ENCODE data around the gene HSPA4L.

Gene HSPA4L

DNA sequence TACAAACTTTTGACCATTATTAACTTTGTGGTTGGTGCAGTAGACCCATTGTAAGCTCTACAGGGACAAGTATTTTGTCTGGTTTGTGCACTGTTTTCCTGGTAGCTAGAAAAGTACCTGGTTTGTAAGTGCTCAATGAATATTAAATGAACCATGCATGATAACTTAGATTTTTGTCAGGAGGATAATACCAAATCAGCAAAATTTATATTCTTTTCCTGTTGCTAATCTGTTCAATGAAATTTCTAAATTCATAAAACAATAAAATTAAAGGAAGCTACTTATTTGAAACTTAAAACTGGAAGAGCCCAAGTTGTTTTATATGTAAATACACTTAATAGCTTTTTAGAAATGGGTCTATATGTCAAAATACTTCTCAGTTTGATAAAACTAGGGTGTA, 17.6 kb downstream of the HSPA4L start:
- ChIA-PET CTCF (no interaction called here), POLR2A (ENCODE audit: low non-redundant PET) (interaction anchor here (0.6 kb wide), 1 partner anchor 17 kb away, joined by 3 read pairs; no protein-coding TSS in a partner anchor)
- TF ChIP-seq, protein P1, sequence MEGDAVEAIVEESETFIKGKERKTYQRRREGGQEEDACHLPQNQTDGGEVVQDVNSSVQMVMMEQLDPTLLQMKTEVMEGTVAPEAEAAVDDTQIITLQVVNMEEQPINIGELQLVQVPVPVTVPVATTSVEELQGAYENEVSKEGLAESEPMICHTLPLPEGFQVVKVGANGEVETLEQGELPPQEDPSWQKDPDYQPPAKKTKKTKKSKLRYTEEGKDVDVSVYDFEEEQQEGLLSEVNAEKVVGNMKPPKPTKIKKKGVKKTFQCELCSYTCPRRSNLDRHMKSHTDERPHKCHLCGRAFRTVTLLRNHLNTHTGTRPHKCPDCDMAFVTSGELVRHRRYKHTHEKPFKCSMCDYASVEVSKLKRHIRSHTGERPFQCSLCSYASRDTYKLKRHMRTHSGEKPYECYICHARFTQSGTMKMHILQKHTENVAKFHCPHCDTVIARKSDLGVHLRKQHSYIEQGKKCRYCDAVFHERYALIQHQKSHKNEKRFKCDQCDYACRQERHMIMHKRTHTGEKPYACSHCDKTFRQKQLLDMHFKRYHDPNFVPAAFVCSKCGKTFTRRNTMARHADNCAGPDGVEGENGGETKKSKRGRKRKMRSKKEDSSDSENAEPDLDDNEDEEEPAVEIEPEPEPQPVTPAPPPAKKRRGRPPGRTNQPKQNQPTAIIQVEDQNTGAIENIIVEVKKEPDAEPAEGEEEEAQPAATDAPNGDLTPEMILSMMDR (conservative IDR thresholded peaks at IDR 0.05; ENCODE audit: low read depth): no peak
- no peak overlapping the region for H3K27ac ChIP-seq
- DNase-seq (ENCODE audit: low spot score): no peak

DNA sequence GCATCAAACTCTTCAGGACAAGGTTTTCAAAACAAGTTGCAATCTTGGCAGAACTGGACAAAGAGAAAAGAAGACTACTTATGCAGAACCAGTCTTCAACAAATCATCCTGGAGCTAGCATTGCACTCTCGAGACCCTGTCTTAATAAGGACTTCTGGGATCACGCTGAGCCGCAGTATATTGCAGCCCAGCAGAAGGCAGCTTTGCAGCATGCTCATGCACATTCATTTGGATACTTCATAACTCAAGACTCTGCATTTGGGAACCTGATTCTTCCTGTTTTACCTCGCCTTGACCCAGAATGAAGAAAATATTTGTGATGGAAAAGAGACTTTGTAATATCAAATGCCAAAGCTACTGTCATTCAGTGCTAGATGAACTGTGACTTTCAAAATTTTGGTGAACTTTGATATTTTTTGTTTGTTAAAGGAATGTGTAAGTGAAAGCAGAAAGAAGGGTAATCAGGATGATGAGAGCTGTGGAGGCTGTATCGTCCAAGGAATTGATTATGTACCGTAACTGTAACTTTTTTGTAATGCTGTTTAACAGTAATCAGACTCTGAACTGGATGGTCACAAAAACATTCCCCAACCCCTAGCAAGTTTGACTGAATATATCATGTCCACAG, 27.2 kb downstream of the HSPA4L start:
- DNase-seq (ENCODE audit: low spot score): no peak

DNA sequence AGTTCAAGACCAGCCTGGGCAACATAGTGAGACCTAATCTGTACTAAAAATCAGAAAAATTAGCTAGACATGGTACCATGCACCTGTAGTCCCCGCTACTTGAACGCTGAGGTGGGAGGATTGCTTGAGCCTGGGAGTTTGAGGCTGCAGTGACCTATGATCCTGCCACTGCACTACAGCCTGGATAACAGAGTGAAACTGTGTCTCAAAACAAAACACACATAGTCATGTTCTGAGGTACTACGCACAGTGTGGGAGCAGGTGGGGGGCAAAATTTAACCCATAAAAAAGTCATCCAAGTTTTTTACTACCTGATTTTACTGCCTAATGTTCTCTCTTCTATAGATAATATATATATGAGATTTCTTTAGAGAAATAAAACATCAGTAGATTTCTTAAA, 28.4 kb downstream of the HSPA4L start:
- no peak overlapping the region for H3K27ac ChIP-seq
- ChIA-PET POLR2A (ENCODE audit: low non-redundant PET) (no interaction called here), CTCF (interaction anchor here (1.0 kb wide), 1 partner anchor 9 kb away, joined by 6 read pairs; no protein-coding TSS in a partner anchor)
- TF ChIP-seq, protein P1 (conservative IDR thresholded peaks at IDR 0.05; ENCODE audit: low read depth): no peak
- DNase-seq (ENCODE audit: low spot score): no peak

More for the DNA sequence above, 27.2 kb downstream of the HSPA4L start:
- CTCF ChIA-PET: interaction anchor here (0.6 kb wide), 1 partner anchor 27 kb away, joined by 3 read pairs; the partner anchor contains the start of gene HSPA4L
- POLR2A ChIA-PET (ENCODE audit: low non-redundant PET): no interaction called here
- TF ChIP-seq, protein P1 (conservative IDR thresholded peaks at IDR 0.05; ENCODE audit: low read depth): no peak
- H3K27ac ChIP-seq: no peak overlapping the region

DNA sequence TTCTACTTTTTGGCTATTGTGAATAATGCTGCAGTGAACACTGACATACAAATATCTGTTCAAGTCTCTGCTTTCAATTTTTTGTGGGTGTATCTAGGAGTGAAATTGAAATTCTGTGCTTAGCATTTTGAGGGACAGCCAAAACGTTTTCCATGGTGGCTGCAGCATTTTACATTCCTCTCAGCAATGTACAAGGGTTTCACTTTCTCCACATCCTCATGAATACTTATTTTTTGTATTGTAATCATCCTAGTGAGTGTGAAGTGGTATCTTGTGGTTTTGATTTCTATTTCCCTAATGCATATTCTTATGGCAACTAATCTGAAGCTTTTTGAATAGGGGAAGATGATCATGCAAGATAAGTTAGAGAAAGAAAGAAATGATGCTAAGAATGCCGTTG, 40.3 kb downstream of the HSPA4L start:
- POLR2A ChIA-PET (ENCODE audit: low non-redundant PET): no interaction called here
- no peak for DNase-seq (ENCODE audit: low spot score)
- CTCF ChIA-PET: no interaction called here
- no peak overlapping the region for H3K27ac ChIP-seq
- TF ChIP-seq, protein P1 (conservative IDR thresholded peaks at IDR 0.05; ENCODE audit: low read depth): no peak

DNA sequence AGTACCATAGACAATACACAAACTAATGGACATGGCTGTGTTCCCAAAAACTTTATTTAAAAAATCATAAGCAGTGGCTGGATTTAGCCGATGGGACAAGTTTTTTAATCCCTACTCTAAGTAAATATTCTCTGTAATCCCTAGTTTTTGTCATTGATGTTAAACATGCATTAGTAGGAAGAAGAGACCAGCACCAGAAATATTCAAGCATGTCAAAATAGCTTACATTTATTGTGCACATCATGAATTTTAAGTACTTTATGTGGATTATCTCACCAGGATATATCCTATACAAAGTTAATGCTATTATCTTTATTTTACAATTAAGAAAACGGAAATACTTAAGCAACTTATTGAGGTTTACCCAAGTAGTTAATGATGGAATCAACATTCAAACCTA, 46.0 kb downstream of the HSPA4L start:
- ChIA-PET POLR2A (ENCODE audit: low non-redundant PET) (no interaction called here), CTCF (interaction anchor here (0.6 kb wide), 1 partner anchor 344 kb away, joined by 3 read pairs; no protein-coding TSS in a partner anchor)
- no peak for DNase-seq (ENCODE audit: low spot score)
- H3K27ac ChIP-seq: no peak overlapping the region
- TF ChIP-seq, protein P1 (conservative IDR thresholded peaks at IDR 0.05; ENCODE audit: low read depth): no peak

DNA sequence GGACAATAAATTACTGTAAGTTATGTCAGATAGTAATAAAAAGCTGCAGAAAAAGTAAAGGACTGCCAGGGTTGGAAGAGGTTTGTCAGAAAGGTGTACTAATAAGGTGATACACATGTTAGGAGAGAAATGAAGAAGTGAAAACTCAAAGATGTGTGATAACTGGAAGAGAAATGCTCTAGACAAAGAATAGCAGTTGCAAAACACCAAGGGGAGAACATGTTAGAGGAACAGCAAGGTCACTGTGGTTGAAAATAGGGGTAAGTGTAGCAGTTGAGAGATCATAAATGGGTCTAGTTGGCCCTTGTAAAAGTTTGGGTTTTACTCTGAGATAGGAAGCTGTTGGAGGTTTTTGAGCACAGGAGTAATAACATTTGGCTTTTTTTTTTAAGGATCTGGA, 46.9 kb downstream of the HSPA4L start:
- TF ChIP-seq, protein P1 (conservative IDR thresholded peaks at IDR 0.05; ENCODE audit: low read depth): no peak
- POLR2A ChIA-PET (ENCODE audit: low non-redundant PET): no interaction called here
- DNase-seq (ENCODE audit: low spot score): no peak
- CTCF ChIA-PET: no interaction called here
- H3K27ac ChIP-seq: no peak overlapping the region

Data from RWPE1 (cell line).